DOHH2 (cell line): Measurements from ENCODE around the gene ZNF544.

Experiments used
- H3F3A ChIP-seq: fragments of 200-600 bp; sonication (generic), shearing (Covaris generic); 2 replicates; pipeline ENCODE4 v1.6.0; 2016; ENCODE audit warnings: antibody characterized with exemption, mild to moderate bottlenecking; ENCODE audit not compliant: control insufficient read depth, insufficient read depth
- H3K27ac ChIP-seq: fragments of 200-600 bp; sonication (generic); 2 replicates; pipeline ENCODE4 v1.5.1; 2014; ENCODE audit warnings: low read depth, mild to moderate bottlenecking, low read length, moderate library complexity
- H3K27me3 ChIP-seq: fragments of 200-600 bp; sonication (generic); 2 replicates; pipeline ENCODE4 v1.6.1; 2014; ENCODE audit warnings: mild to moderate bottlenecking, low read length, mixed read lengths; ENCODE audit not compliant: control insufficient read depth
- H3K36me3 ChIP-seq: fragments of 200-600 bp; sonication (generic); 2 replicates; pipeline ENCODE4 v1.6.1; 2014; ENCODE audit warnings: mild to moderate bottlenecking, low read length, moderate library complexity, mixed read lengths; ENCODE audit not compliant: control insufficient read depth
- H3K4me1 ChIP-seq: fragments of 200-600 bp; sonication (generic); 2 replicates; pipeline ENCODE4 v1.6.1; 2014; ENCODE audit warnings: mild to moderate bottlenecking, low read length, mixed read lengths; ENCODE audit not compliant: control insufficient read depth
- H3K4me2 ChIP-seq: fragments of 200-600 bp; sonication (generic); 2 replicates; pipeline ENCODE4 v1.6.0; 2014; ENCODE audit warnings: mild to moderate bottlenecking, low read length, moderate library complexity
- H3K4me3 ChIP-seq: fragments of 200-600 bp; sonication (generic); 2 replicates; pipeline ENCODE4 v1.5.1; 2014; ENCODE audit warnings: mild to moderate bottlenecking, low read length, mixed read lengths
- H3K79me2 ChIP-seq: fragments of 200-600 bp; sonication (generic); 2 replicates; pipeline ENCODE4 v1.6.1; 2014; ENCODE audit warnings: mild to moderate bottlenecking, low read length, mixed read lengths; ENCODE audit not compliant: control insufficient read depth
- H3K9me2 ChIP-seq: fragments of 200-600 bp; sonication (generic); replicated peaks from 2 replicates; pipeline ENCODE4 v1.6.1; 2014; ENCODE audit warnings: mild to moderate bottlenecking, low read length, mixed read lengths; ENCODE audit not compliant: control insufficient read depth
- H3K9me3 ChIP-seq: fragments of 200-600 bp; sonication (generic); 2 replicates; pipeline ENCODE4 v1.6.1; 2014; ENCODE audit warnings: antibody characterized with exemption, low read length, mixed read lengths; ENCODE audit not compliant: control insufficient read depth, insufficient read depth
- H4K20me1 ChIP-seq: fragments of 200-600 bp; sonication (generic); 2 replicates; pipeline ENCODE4 v1.6.0; 2014; ENCODE audit warnings: low read depth, mild to moderate bottlenecking, antibody characterized with exemption, low read length, moderate library complexity; ENCODE audit not compliant: control insufficient read depth, insufficient read depth
- EZH2phosphoT487 ChIP-seq: fragments of 200-600 bp; sonication (generic); IDR thresholded peaks from 2 replicates; pipeline ENCODE4 v1.6.1; 2017; ENCODE audit warnings: borderline replicate concordance, mild to moderate bottlenecking, antibody characterized with exemption, low read length, moderate library complexity, mixed read lengths
- TF ChIP-seq, protein P1 (sequence below): fragments of 200-600 bp; sonication (generic); IDR thresholded peaks from one replicate; pipeline ENCODE4 v1.5.1; 2014; ENCODE audit warnings: antibody characterized with exemption, mild to moderate bottlenecking, low read depth, low read length; ENCODE audit not compliant: poor library complexity, severe bottlenecking

ZNF544 gene

DNA sequence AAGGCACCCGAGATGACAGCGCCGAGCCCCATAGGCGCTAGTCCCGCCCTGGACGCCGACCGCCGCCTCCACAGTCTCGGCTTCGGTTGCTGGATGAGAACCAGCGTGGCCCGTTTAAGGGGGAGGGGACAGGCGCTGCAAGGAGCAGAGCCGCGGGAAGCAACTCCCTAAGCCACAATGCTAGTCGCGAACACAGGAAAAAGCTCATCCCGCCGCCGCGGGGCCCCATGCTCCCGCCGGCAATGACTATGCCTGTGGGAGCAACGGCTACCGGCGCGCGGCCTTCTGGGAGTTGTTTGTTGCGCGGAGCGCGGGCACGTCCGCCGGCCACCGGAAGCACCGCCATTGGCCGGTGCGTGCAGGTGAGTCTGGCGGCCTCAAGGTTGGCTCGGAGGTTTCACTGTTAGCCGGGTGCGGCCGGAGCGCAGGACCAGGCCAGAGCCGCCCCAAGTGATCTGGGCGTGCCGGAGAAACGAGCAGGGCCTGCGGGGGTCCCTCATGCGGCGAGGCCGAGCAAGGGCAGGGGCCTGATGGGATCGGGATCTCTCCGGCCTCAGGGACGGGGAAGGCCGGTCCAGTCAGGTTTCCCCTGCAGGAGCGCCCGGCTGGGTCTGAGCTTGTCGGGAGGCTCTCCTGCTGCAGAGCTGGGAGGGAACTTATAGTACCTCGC, at the start of gene ZNF544:
TSS of gene ZNF544 (plus strand) at position 330 of the 670 bp plus-strand sequence. CDS start 15,110 bp downstream, outside the sequence.
- H3K79me2 ChIP-seq: peaks cover 3% of the 10 kb centered on the region; the same call in 1 of the 2 replicates
- peaks cover 21% of the 10 kb centered on the region for H3K9me3 ChIP-seq
- no peaks in the 10 kb centered on the region for H4K20me1 ChIP-seq
- peaks cover 8% of the 10 kb centered on the region; the same call in 1 of the 2 replicates for H3K4me1 ChIP-seq
- H3K4me3 ChIP-seq: peak within 1 kb of the TSS; percentile 73
- peaks cover 23% of the 10 kb centered on the region for H3K36me3 ChIP-seq
- no peaks in the 10 kb centered on the region for H3K9me2 ChIP-seq
- H3F3A ChIP-seq: no peaks in the 10 kb centered on the region
- H3K27ac ChIP-seq: peak within 1 kb of the TSS; percentile 4; the same call in 1 of the 2 replicates
- peak within 1 kb of the TSS; percentile 69 for H3K4me2 ChIP-seq
- no peaks in the 10 kb centered on the region for H3K27me3 ChIP-seq
- TF ChIP-seq EZH2phosphoT487: no peak
- TF ChIP-seq, protein P1, sequence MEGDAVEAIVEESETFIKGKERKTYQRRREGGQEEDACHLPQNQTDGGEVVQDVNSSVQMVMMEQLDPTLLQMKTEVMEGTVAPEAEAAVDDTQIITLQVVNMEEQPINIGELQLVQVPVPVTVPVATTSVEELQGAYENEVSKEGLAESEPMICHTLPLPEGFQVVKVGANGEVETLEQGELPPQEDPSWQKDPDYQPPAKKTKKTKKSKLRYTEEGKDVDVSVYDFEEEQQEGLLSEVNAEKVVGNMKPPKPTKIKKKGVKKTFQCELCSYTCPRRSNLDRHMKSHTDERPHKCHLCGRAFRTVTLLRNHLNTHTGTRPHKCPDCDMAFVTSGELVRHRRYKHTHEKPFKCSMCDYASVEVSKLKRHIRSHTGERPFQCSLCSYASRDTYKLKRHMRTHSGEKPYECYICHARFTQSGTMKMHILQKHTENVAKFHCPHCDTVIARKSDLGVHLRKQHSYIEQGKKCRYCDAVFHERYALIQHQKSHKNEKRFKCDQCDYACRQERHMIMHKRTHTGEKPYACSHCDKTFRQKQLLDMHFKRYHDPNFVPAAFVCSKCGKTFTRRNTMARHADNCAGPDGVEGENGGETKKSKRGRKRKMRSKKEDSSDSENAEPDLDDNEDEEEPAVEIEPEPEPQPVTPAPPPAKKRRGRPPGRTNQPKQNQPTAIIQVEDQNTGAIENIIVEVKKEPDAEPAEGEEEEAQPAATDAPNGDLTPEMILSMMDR: no peak

- Histone ChIP-seq H3K4me3 (peak overlapping the region; percentile 88), H3K27me3 (no peaks in the 10 kb centered on the region), H3K79me2 (peaks cover 12% of the 10 kb centered on the region), H3K4me1 (peaks cover 14% of the 10 kb centered on the region), H3K27ac (peak overlapping the region; percentile 81), H3F3A (no peaks in the 10 kb centered on the region), H3K9me2 (no peaks in the 10 kb centered on the region), H3K9me3 (peaks cover 57% of the 10 kb centered on the region), H4K20me1 (no peaks in the 10 kb centered on the region), H3K4me2 (peak overlapping the region; percentile 95), H3K36me3 (peaks cover 31% of the 10 kb centered on the region)
- no peak for TF ChIP-seq EZH2phosphoT487
- TF ChIP-seq, protein P1: peak; percentile 77
Measured at GRCh38 chr19:58181902-58182576, 46.7 kb upstream of the ZNF544 start.

- H3K4me2 ChIP-seq: peak overlapping the region; percentile 95
- TF ChIP-seq EZH2phosphoT487: no peak
- TF ChIP-seq, protein P1: no peak
- peaks cover 58% of the 10 kb centered on the region for H3K9me3 ChIP-seq
- peaks cover 14% of the 10 kb centered on the region for H3K4me1 ChIP-seq
- H3K79me2 ChIP-seq: peaks cover 12% of the 10 kb centered on the region
- peaks cover 36% of the 10 kb centered on the region for H3K36me3 ChIP-seq
- H3K27ac ChIP-seq: peak overlapping the region; percentile 81
- no peaks in the 10 kb centered on the region for H4K20me1 ChIP-seq
- peak overlapping the region; percentile 88 for H3K4me3 ChIP-seq
- H3K9me2 ChIP-seq: no peaks in the 10 kb centered on the region
- no peaks in the 10 kb centered on the region for H3F3A ChIP-seq
- no peaks in the 10 kb centered on the region for H3K27me3 ChIP-seq
Measured at GRCh38 chr19:58182577-58182988, 46.1 kb upstream of the ZNF544 start.
